GM18870 (cell line): ENCODE data around the gene PACRG.

Experiments
- ATAC-seq: cut with Tn5 transposase; IDR thresholded peaks from one replicate; pipeline ENCODE4 v1.9.1; 2021; ENCODE audit warnings: moderate library complexity; ENCODE audit not compliant: unreplicated experiment

The PACRG gene

GRCh38 chr6:163190786-163191185 lies 463.0 kb downstream of the PACRG start:
- no peak for ATAC-seq

GRCh38 chr6:163191704-163192537 lies 464.1 kb downstream of the PACRG start:
- no peak for ATAC-seq

GRCh38 chr6:163192591-163192990 lies 464.8 kb downstream of the PACRG start:
- ATAC-seq, result no peak

DNA sequence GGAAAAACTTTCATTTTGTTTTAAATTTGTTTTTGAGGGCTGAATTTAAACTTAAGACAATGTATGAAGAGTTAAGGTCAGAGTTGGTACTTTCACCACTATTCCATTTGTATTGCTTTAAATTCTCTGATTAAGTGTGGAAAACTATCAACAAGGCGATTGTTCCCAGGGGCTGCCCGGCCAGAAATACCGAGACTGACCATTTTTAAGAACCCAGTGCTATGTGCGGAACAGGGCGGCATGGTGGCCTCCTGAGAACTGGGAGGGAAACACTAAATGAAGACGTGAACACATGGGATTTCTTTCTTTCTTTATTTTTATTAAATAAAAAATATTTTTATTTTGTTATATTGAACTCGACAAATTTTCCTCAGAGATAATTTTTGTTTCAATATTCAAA lies 465.6 kb downstream of the PACRG start:
- ATAC-seq, result no peak

DNA sequence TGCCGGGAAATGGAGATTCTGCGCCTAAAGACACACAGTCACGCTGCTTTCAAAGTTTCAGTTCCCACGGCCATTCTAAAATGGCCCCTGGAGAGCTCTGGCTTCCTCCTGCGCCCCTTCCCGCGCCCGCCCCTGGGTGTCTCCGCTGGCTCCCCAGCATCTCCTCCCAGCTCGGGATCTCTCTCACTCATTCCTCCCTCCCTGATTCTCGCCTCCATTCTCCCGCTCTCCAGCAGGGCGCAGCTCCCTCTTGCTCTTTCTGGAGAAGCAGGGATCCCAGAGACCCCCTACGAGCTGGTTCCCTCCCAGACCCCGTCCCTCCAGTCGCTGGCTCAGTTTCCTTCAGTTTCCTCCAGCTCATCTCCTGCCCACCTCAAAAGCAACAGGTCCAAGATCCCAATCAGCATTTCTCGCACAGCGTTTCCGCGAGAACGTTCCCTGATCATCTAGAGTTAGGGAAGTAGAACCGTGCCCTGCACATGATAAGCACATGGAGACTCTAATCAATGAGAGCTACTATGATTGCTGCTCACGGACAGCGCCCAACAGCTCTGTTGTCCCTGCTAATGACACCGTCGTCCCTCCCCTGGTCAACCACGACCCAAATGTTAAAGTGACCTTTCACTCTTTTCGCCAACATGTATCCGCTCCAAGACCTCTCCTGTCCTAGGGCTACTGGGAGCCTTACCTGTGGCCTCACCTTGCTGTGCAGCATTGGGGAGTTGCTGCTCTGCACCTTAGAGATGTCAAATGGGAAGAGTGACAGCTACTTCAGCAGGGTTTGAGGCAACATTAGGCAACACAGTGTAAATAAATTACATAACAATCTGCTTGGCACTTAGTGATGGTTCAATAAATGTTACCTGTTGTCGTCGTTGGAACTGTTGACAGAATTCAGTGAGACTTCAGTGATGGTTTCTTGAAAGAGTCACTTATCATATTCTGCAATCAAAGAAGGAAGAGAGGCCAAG lies 468.2 kb downstream of the PACRG start:
- no peak for ATAC-seq

GRCh38 chr6:163197839-163198238 lies 470.1 kb downstream of the PACRG start:
- ATAC-seq, result no peak

GRCh38 chr6:163198396-163198795 lies 470.6 kb downstream of the PACRG start:
- no peak for ATAC-seq

GRCh38 chr6:163199371-163199770 lies 471.6 kb downstream of the PACRG start:
- ATAC-seq, result no peak

- no peak for ATAC-seq
Measured at GRCh38 chr6:163200289-163200688, 472.5 kb downstream of the PACRG start.

DNA sequence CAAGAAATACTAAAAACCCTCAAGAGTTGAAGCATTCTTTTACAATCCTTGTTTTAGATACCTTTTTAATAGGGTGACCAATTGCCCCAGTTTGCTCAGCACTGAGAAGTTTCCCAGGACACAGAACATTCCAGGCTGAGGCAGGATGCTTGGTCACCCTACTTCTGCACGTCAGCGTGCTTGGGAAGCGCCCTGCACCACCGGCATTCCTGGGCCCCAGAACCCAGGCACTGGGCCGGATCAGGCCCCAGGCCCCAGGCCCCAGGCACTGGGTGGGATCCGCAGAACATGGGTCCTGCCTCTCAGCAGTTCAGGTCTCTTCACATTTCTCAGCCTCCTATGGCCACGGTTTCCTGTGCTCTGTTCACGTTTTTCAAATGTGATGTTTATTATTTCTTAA lies 472.9 kb downstream of the PACRG start:
- ATAC-seq, result no peak

DNA sequence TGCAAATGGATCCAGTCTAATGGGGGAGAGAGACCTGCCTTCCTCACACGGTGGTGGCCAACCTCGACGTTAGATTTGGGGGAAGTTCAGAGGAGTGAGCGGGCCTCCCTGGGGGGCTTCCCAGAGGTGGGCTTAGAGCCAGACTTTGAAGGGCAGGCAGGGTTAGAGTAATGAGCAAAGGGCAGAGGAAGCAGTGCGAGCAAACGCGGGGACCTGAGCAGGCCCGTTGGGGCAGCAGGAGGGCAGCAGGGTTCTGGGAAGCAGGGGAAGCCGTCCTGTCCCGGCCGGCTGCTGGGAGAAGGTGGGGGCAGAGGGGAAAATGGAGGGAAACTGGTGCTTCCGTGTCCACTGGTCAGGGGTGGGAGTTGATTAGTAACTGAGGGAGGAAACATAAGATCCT lies 474.1 kb downstream of the PACRG start:
- ATAC-seq, result no peak

DNA sequence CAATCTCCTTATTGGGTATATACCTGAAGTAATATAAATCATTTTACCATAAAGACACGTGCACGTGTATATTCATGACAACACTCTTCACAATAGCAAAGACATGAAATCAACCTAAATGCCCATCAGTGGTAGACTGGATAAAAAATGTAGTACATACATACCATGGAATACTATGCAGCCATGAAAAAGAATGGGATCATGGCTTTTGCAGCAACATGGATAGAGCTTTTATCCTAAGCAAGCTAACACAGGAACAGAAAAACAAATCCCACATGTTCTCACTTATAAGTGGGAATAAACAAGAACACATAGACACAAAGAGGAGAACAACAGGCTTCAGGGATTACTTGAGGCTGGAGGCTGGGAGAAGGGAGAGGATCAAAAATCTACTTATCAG lies 478.4 kb downstream of the PACRG start:
- no peak for ATAC-seq

GRCh38 chr6:163207431-163208383 lies 479.9 kb downstream of the PACRG start:
- no peak for ATAC-seq

- no peak for ATAC-seq
Measured at GRCh38 chr6:163209005-163209404, 481.2 kb downstream of the PACRG start.

GRCh38 chr6:163212123-163212522 lies 484.3 kb downstream of the PACRG start:
- ATAC-seq, result no peak

GRCh38 chr6:163214259-163214658 lies 486.5 kb downstream of the PACRG start:
- ATAC-seq, result no peak

DNA sequence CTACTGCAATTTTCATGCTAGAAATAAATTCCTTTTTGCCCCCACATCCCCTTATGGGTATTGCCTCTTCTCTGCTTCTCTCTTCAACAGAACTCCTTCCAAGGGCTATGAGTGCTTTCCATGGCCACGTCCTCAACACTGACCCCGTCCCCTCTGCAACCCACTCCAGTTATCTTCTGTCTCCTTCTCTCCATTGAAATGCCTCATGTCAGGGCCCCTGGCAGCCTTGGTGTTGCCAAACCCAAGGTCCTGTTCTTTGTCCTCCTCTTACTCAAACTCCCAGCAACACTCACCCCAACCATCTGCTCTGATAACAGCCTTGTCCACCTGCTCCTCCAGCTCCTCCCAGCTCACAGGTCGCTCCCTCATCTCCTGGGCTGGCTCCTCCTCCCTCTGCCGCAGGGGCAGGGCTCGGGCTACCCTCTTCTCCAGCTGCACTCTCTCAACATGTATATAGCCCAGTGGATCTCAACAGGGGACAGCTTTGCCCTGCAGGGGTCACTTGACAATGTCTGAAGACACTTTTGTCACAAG lies 490.7 kb downstream of the PACRG start:
- ATAC-seq, result no peak

DNA sequence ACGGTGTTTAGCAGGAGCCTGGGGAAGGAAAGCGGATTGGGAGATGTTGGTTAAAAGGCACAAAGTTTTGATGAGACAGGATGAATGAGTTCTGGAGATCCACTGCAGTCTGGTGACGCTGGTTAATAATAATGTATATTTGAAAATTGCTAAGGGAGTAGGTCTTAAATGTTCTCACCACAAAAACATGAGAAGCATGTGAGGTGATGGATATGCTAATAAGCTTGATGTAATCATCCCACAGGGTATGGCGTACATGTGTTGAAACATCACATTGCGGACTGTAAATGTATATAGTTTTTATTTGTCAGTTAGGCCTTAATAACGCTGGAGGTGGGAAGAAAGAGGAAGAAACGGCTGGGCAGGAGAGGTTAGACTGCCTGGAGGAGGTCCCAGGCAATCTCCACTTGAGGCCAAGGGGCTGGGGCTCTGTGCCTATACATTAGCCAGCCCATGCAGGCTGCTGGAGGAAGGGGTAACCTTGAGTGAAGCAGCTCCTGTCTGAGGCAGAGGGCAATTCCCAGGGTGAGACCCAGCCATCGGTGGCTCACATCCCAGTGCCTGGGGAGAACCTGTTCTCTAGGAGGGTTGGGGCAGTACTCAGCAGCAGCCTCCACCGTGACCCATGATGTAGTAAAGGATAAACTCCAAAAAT lies 498.5 kb downstream of the PACRG start:
- ATAC-seq, result no peak

GRCh38 chr6:163226836-163227485 lies 499.2 kb downstream of the PACRG start:
- no peak for ATAC-seq
